HG03575 (cell line): ENCODE measurements around the gene SMYD3.

Experiments
- ATAC-seq: cut with Tn5 transposase; IDR thresholded peaks from one replicate; pipeline ENCODE4 v1.9.1; 2021; ENCODE audit not compliant: unreplicated experiment, insufficient number of reproducible peaks, low FRiP score; ENCODE audit errors: extremely low read depth

SMYD3 gene

DNA sequence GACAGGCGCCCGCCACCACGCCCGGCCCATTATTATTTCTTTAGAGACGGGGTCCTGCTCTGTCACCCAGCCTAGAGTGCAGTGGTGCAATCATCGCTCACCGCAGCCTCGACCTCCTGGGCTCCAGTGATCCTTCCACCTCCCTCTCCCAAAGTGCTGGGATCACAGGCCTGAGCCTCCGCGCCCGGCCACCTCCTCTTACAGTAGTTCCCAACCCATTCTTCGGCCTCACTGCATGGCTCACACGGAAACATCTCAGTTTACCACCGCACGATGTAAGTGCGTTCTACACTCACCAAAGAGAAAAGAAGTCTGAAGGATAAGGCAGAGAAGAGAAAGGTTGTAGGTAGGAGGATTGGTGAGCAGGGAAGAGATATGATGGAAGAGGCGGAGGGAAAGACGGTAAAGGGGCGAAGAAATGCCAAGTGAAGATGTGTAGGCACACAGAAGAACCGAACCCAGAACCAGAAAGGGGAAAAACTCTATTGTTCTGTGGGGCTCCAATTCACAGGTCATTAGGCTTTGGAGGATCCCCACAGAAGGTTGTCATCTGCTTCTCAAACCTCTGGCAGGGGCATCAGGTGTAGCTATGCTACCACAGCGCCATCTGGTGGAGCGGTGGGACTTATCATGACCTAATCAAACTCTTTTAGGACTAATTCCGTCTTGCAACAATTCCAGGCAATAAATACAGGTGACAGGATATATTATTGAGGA is 504.2 kb downstream of the SMYD3 start:
- ATAC-seq, result no peak

DNA sequence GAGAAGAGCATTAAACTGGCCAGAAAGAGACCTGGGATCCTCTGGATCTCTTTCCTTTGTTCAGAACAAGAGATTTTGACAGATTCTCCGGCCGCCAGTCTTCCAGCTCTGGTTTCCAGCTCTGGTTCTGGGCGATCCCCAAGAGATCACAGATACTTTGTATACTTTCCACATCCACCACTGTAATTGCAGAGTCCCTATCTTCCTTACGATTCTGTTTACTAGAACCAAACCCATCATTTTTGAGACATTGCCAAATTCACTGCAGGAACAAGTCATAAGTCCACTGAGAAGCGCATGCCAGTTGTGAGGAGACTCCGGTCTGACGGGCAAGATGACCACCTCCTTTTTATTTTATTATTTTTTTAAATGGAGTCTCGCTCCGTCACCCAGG is 505.2 kb downstream of the SMYD3 start:
- no peak for ATAC-seq

DNA sequence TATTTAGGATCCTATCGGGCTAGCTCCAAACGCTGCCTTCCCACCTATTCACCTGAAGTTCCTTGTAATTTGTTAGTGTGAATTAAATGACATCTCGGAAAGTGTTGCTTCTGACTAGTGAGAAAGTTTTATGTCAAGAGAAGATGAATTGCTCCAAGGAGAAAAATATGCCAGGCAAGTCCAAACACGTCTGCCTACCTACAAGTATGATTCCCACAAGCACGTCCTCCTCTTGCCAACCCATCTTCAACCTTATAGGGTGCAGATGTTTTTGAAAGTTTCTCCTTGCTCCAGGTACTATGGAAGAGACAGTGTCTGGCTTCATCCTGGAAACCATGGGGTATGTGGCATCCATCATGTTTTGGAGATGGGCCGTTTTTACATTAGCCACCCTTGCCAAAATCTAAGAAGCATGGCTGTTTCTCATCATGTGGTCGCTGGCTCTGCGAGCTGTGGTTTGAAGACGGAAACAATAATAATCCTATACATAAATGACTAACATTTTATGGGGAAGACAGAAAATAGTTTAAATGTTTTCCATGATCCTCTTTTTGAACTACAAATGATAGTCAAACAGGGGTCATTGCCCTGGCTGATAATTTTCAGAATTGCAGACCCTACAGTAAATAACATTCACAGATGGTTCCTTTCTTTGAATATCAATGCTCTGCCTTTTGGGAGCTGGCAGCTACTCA is 505.8 kb downstream of the SMYD3 start:
- no peak for ATAC-seq

DNA sequence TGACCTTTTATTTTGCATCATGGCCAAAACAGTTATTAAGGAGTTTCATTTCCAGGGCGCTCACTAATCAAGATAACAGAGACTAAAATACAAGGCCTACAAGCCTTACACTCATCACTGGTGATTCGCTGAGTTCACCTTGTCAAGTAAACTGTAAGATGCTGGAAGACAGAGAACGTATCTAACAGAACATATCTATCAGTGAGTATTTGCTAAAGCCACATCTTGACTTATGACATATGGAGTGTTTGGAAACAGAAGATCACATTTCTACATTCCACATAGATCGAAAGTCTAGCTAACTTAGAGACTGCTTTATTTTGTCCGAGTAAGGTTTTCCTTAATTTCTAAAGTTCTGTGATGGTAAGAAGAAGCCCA is 506.5 kb downstream of the SMYD3 start:
- no peak for ATAC-seq

- no peak for ATAC-seq
Observed at GRCh38 chr1:245999697-246000637, 507.1 kb downstream of the SMYD3 start.

- no peak for ATAC-seq
Observed at GRCh38 chr1:245997471-245998258, 509.4 kb downstream of the SMYD3 start.

DNA sequence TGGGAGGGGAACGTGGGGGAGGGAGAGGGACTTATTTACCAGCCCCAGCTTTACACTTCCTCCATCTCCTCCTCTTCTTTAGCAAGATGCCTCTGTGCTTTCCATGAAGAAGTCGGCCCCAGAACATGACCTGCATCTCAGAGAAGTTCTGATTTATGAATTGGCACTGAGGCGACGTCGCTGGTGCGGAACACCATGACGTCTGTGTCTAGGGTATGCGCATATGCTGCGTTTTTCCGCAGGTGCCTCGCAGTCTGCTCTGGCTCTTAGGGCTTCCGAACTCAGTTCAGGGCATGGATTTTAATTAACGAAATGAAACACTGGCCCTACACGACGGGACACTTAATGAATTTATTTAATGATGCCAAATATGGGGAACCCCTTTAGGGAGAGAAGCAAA is 510.3 kb downstream of the SMYD3 start:
- no peak for ATAC-seq

- ATAC-seq, result no peak
Observed at GRCh38 chr1:245995474-245995873, 511.6 kb downstream of the SMYD3 start.

- no peak for ATAC-seq
Observed at GRCh38 chr1:245991266-245991665, 515.8 kb downstream of the SMYD3 start.

GRCh38 chr1:245990315-245991022 is 516.6 kb downstream of the SMYD3 start:
- ATAC-seq, result no peak

DNA sequence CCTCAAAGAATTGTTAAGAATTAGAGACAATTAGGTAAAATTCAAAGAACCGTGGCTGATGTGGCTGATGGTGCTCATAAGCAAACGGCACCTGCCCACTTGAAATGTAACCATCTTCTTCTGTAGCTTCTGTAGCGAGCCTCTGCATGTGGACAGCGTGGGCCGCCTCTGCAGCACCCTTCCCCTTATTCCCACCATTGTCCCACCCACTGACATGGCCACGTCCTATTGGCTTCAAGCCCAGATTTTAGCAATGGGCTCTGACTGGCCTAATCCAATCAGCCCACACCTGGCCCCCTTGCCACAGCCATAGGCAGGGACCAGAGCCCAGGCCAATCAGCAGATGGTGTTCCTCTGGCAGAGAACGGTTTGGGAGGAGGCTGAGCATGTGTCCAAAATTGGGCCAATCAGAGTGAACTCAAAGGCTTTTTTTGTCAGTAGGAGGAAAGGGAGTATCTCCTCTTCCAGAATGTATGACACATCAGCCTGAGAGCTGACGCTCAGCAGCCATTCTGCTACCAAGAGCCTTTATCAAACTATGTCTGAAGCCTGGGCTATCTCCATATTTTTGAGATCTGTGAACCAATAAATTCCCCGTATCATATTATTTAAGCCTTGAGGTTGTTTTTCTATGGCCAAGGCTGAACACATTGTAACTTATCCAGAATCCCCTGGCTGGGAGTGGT is 518.5 kb downstream of the SMYD3 start:
- ATAC-seq, result no peak

DNA sequence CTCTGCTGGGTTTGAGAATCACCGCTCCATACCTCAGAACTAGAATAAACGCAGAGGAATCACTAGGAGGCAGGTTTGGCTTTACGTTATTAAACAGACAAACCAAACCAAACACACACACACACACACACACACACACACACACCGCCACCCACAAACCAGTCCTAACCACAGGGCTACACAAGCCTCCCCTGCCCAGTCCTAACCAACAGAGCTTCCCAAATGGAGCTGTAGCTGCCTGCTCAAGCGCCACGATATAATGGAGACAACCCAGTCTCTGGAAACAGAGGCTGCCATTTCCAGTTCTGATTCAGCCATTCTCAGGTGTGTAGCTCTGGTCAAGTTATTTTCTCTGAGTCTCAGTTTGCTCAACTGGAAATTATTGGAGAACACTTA is 519.1 kb downstream of the SMYD3 start:
- no peak for ATAC-seq

DNA sequence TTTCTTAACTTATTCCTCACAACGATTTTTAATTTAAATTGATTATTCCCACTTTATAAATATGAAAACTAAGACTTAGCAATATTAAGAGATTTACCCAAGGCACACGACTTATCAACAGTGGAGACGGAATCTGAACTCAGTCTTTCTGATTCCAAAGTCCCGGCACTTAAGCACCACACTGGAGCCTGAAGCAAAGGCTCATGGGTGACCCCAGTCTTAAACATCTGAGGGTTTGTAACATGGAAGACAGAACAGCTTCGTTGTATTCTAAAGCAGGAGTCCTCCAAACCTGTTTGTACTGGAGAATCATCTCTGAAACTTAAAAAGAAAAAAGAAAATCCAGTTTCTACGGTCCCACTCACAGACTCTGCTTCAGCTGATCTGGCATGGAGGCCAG is 519.5 kb downstream of the SMYD3 start:
- ATAC-seq, result no peak

- no peak for ATAC-seq
Observed at GRCh38 chr1:245987219-245987545, 519.9 kb downstream of the SMYD3 start.

DNA sequence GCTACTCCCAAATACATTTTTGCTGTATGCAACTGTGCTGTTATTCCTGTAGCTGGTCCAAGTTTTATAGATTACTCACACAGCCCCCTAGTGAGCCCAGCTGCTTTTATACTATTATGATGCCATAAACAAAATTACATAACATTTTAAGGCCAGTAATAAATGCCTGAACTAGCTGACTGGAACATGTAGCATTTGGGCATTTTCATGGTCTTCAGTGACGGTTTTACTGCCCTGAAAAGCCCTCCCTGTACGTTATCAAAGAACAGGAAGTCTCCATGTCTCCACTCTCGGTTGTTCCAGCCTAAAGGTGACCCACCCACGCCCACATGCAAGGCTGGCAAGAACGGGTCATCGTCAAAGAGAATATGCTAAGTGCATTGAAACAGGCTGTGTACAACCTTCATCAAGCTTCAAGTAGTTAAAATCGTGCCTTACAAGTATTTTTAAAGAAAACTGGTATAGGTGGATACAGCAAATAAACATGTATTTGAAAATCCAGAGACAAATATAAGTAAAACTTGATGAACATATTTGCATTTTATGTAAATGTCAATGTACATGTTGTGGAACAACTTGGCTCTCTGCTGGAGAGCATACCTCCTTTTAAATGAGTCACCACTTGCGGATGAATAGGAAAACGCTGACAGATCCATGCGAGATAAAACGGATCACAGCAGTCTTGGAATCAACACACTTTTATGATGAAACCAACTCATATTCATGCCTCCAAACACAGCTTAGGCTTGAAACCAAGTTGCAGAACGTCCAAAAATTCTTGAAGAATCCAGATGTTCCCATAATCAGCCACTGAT is 520.5 kb downstream of the SMYD3 start:
- no peak for ATAC-seq

DNA sequence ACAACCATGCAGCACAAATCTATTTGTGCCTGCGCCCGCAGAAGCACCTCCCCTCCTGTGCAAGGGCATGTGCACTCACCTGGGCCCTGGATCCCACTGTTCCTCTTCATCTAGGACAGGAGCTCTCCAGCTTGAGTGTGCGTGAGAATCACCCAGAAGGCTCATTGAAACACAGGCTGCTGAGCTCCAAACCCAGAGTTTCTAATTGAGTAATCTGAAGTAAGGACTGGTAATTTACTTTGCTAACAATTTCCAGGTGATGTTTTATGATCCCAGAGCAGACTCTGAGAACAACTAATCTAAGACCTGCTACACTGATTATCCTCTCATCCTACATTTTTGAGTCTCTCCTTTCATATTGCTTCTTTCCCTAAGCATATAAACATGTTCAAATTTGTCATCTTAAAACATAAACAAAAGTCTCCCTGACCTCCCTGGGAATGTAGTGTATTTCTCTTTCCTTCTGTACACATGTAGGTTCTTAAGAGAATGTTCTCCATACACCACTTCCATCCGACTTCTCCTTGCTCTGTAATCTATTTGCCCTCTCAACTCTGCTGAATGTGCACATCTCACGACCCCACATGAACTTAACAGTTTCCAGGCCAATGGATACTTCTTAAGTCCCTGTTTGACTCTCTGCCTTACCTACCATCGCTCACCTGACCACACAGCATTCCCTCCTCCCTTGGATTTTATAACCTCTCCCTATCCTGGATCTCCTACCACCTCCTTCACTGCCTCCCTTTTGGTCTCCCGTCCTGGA is 522.5 kb downstream of the SMYD3 start:
- ATAC-seq, result no peak
